Mesenteric fat pad (tissue), 1 donor: Measurements from ENCODE around the gene RHOBTB3. TPM values are rescaled to one million over a fixed set of nuclear protein-coding genes. Genes with fewer than 3 reads are reported as not detected.
"Not testable (repeated sequence)": the region's sequence is repeated elsewhere in the genome, so short reads cannot be mapped to it uniquely, and the experiment has no call there.

ENCODE experiments used
- DNase-seq: peaks from one replicate; pipeline ENCODE4 v3.0.0-alpha.2; 2020; ENCODE audit warnings: low spot score
- total RNA-seq: library from RNA; stranded (reverse); fragmentation: NEBNext Ultra II Directional; extraction: Animal tissue kit (Norgen Biotek cat#: 25700); gene quantifications from one replicate; pipeline ENCODE4 v1.2.1, GENCODE V29; 2021
- donor health status: DM: yes; HTN: yes; CAD: no.

RHOBTB3 gene
- total RNA-seq, 1 donor from 2014 or later, result 160 TPM

GRCh38 chr5:95816341-95816740 lies 85.2 kb downstream of the RHOBTB3 start:
- DNase-seq, result no peak

GRCh38 chr5:95816776-95817175 lies 85.6 kb downstream of the RHOBTB3 start:
- DNase-seq, result no peak

- DNase-seq, result no peak
Measured at GRCh38 chr5:95817430-95817829, 86.3 kb downstream of the RHOBTB3 start.

- no peak for DNase-seq
Measured at GRCh38 chr5:95818181-95819147, 87.3 kb downstream of the RHOBTB3 start.

GRCh38 chr5:95821110-95822021 lies 90.2 kb downstream of the RHOBTB3 start:
- DNase-seq, result no peak

- DNase-seq, result no peak
Measured at GRCh38 chr5:95822043-95822541, 91.0 kb downstream of the RHOBTB3 start.

- DNase-seq, result no peak
Measured at GRCh38 chr5:95822542-95823181, 91.5 kb downstream of the RHOBTB3 start, which contains the start of gene GLRX. TSS of gene GLRX (minus strand) at chr5:95822726. CDS start at chr5:95822662, 64 bp downstream.

- DNase-seq, result no peak
Measured at GRCh38 chr5:95823218-95823737, 92.1 kb downstream of the RHOBTB3 start.

GRCh38 chr5:95823738-95824609 lies 92.8 kb downstream of the RHOBTB3 start:
- DNase-seq, result no peak

GRCh38 chr5:95824747-95825146 lies 93.6 kb downstream of the RHOBTB3 start:
- DNase-seq, result no peak

GRCh38 chr5:95825495-95825894 lies 94.4 kb downstream of the RHOBTB3 start:
- no peak for DNase-seq

- no peak for DNase-seq
Measured at GRCh38 chr5:95826949-95827891, 96.1 kb downstream of the RHOBTB3 start.

- no peak for DNase-seq
Measured at GRCh38 chr5:95827892-95828246, 96.7 kb downstream of the RHOBTB3 start.

GRCh38 chr5:95830226-95830625 lies 99.1 kb downstream of the RHOBTB3 start:
- no peak for DNase-seq

- no peak for DNase-seq
Measured at GRCh38 chr5:95832664-95833063, 101.5 kb downstream of the RHOBTB3 start.

- no peak for DNase-seq
Measured at GRCh38 chr5:95835682-95836385, 104.7 kb downstream of the RHOBTB3 start.

- DNase-seq, result no peak
Measured at GRCh38 chr5:95836544-95836943, 105.4 kb downstream of the RHOBTB3 start.

- not testable (repeated sequence) for DNase-seq
Measured at GRCh38 chr5:95836971-95837370, 105.8 kb downstream of the RHOBTB3 start.
